ENCODE measurements around the gene CYTH2.
A peak's percentile ranks its signal among the peaks of the same experiment; 100 is the strongest.

The CYTH2 gene

DNA sequence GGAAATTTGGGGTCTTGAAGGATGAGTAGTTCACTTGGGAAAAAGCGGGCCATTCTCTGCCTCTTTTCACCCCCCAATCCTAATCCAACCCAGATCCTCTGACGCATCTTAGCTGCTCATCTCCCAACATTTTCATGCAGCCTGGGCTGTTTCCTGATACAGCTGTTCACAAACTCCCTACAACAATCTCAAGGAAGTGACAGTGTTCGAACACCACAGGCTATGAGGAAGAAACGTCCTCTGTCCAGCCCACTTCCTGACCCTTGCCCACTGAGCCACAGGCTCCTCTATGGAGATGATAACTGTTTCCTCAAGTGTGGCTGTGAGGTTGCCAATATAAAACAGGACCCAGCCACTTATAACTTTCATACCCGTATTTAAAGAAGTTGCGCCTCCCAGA lies 26.2 kb downstream of the CYTH2 start:
- DNase-seq (ENCODE audit: low read depth) = no peak

DNA sequence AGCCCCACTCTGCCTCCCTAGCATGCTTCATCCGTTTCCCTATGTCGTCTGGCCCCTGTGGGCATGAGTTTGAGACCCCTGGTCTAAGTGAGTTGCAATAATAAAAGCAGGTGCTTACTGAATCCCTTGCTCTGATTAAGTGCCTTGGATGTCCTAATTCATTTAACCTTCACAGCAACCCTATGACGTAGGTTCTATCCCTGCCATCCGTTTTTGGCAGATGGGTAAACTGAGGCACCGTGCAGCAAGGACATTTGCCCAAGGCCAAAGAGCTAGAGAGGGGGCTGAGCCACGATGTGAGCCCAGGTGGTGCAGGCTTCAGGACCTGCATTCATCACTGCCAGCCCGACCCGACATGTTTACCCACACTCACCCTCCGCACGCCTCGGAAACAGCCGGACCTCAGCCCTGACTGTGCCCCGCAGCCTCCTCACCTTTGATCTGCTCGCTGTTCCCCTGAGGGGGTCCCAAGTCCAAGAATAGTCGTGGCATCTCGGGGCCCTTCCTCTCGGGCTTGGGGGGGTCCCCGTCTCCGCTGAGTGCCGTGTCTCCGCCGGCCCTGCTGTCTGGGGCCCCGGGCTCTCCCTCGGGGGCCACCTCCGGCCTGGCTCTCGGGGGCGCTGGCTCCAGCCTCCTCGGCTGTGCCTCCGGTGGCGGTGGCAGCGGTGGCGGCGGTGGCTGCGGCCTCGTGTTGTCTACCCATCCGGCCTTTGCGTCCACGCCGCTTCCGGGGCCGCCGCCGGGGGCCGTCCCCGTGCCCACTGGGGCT lies 28.0 kb downstream of the CYTH2 start:
- no peak for DNase-seq (ENCODE audit: low read depth)

GRCh38 chr19:48497728-48498594 lies 28.8 kb downstream of the CYTH2 start:
- no peak for DNase-seq (ENCODE audit: low read depth)

GRCh38 chr19:48498595-48499311 lies 29.6 kb downstream of the CYTH2 start:
- no peak for DNase-seq (ENCODE audit: low read depth)

DNA sequence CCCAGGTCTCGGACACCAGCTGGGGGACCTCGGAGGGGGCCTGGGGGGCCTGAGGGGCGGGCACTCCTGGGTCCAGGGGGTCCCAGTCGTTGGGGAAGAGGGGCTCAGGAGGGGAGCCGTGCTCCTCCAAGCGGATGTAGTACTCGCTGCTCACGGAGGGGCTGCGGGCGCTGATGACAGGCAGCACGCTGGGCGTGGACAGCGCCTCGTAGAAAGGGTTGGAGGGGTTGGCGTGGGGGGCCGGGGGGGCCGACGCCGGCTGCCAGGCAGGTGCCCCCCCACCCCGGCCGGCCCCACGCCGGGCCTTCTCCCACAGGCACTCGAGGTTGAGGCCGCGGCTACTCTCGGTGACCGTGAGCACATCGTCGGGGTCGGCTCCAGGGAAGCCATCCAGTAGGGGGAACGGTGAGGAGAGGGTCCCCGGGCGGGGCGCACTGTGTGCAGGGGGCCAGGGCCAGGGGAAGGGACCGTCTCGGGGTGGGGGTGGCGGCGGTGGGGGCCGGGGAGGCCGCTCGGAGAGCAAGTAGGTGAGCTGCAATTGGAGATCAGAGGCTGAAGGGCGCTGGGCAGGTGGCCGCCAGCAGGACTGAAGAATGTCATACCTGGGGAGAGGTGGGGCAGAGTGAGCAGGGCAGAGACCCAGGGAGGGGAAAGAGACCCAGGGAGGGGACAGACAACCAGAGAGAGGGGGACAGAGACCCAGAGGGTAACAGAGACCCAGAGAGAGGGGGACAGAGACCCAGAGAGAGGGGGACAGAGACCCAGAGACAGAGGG lies 30.3 kb downstream of the CYTH2 start:
- DNase-seq (ENCODE audit: low read depth) = no peak

GRCh38 chr19:48500830-48501493 lies 31.8 kb downstream of the CYTH2 start:
- DNase-seq (ENCODE audit: low read depth) = no peak

GRCh38 chr19:48501494-48502349 lies 32.6 kb downstream of the CYTH2 start:
- DNase-seq (ENCODE audit: low read depth) = no peak

- DNase-seq (ENCODE audit: low read depth) = no peak
These were observed 33.3 kb downstream of the CYTH2 start for GRCh38 chr19:48502350-48503018.

DNA sequence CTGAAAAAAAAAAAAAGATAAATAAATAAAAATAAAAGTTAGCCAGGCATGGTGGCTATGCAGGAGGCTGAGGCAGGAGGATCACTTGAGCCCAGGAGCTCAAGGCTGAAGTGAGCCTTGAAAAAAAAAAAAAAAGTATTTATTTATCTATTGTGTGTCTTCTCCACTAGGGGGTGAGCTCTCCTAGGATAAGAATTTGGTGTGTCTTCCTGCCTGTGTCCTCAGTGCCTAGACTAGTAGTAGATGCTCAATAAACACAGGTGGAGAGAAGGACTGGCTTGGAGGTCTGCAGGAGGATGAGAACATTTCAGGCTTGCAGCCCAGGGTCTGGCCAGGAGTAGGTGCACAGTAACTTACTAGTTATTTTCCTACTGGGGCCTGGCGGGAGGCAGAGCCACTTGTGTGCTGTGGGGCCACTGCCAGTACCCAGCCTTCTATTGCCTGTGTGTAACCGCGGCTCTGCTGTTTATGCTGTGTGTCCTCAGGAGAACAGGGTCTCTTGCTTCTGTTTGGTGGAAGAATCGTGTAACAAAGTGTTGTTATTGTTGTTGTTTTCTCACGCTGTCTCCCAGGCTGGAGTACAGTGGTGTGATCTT lies 37.1 kb downstream of the CYTH2 start:
- DNase-seq (ENCODE audit: low read depth) = no peak

DNA sequence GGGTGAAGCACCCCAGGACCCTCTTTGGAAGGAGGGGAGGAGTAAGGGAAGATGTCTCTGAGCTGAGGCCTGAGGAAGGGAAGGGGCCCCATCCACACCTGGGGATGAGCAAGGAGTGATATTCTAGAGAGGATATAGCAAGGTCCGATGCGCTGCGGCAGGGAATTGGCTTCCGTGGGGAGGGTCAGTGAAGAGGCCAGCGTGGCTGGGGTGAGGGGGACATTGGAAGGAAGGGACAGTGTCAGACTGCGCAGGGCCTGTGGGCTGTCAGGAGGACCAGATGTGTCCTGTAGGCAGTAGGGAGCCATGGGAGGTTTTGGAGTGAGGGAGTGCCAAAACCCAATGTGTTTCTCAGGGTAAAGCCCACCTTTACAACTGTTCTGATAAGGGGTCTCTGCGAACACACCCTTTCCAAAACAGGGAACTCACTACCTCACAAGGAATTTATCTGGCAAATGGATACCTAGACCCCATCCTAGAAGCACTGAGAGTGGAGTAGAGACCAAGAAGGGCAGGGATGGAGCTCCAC lies 38.8 kb downstream of the CYTH2 start:
- DNase-seq (ENCODE audit: low read depth) = no peak

- no peak for DNase-seq (ENCODE audit: low read depth)
These were observed 39.7 kb downstream of the CYTH2 start for GRCh38 chr19:48508729-48509411.

- DNase-seq (ENCODE audit: low read depth) = no peak
These were observed 40.5 kb downstream of the CYTH2 start for GRCh38 chr19:48509467-48510194.

- DNase-seq (ENCODE audit: low read depth) = peak; percentile 54
These were observed 41.5 kb downstream of the CYTH2 start for GRCh38 chr19:48510421-48511268.

DNA sequence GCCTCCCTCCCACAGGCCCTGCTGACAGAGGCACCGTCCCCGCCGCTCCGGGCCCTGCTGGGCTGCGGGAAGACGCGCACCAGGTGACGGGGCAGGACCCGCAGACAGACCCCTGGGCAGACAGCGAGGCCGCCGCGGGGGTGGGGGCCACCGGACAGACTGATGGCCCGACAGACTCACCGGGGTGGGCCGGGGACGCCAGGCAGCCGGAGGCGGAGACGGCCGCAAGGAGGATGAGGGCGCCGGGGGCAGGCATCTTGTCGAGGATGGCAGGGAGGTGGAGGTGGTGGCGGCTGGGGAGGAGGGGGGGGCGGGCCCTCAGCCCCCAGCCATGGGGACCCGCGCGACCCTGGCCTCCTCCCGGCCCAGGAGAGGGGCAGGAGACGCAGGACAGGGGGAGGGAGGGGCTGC lies 42.2 kb downstream of the CYTH2 start:
- no peak for DNase-seq (ENCODE audit: low read depth)

DNA sequence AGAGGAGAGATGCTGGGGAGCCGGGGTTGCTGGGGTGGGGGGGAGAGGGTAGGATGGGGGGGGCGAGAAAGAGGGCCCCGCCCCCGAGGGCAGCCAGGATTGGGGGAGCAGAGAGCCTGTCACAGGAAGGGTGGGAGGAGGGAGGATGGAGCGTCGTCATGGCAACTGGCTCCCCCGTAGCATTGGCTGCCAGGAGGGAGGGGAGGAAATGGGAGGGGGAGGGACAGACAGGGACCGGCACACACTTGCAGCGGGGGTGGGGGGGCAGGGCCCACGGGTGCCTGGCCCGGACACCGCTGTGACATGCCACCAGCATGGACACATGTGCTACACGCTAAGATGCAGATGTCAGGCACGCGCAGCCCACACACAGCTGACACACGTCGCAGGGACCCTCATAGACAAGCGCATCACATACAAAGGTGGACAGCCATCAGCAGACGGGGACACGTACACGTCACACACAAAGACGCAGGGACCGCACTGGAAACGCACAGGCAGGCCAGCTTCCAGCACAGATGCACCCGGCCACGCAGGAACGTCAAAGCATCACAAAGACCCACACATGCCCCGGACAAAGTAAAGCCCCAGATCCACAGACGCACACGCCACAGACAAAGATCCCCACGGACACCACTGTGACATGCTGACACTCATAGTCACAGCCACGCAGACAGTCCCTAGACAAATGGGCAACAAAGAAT lies 42.8 kb downstream of the CYTH2 start, which contains the start of gene LMTK3:
Gene LMTK3 (minus strand): TSS at position 36 of the 704 bp plus-strand sequence. CDS start 259 bp downstream, outside the sequence.
- DNase-seq (ENCODE audit: low read depth) = peak; percentile 55
